HG03432 (cell line): ENCODE measurements around the gene ANTKMT.
"Not testable (repeated sequence)": the region's sequence is repeated elsewhere in the genome, so short reads cannot be mapped to it uniquely, and the experiment has no call there.

Experiments
- ATAC-seq: cut with Tn5 transposase; IDR thresholded peaks from one replicate; pipeline ENCODE4 v1.9.1; 2021; ENCODE audit warnings: mild to moderate bottlenecking, moderate library complexity; ENCODE audit not compliant: unreplicated experiment

The ANTKMT gene

DNA sequence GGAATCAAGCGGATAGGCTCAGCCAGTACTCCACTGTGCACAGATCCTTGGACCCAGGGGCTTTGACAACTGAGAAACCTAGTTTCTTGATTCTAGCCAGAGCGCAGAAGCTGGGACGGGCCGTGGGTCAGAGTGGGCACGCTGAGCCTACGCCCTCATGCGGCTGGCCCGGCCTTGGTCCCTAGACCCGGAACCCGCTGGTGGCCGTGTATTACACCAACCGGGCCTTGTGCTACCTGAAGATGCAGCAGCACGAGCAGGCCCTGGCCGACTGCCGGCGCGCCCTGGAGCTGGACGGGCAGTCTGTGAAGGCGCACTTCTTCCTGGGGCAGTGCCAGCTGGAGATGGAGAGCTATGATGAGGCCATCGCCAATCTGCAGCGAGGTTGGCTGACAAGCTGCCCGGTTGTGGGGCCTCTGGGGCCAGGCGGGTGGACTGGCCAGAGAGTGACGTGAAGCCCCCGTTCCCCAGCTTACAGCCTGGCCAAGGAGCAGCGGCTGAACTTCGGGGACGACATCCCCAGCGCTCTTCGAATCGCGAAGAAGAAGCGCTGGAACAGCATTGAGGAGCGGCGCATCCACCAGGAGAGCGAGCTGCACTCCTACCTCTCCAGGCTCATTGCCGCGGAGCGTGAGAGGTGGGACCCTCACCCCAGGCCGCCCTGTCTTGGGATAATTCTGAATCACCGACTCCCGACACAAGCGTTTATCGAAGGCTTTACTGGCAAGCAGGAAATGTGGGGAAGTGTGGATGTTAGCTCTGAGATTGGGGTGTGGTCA, 39.8 kb upstream of the ANTKMT start:
- ATAC-seq = no peak

DNA sequence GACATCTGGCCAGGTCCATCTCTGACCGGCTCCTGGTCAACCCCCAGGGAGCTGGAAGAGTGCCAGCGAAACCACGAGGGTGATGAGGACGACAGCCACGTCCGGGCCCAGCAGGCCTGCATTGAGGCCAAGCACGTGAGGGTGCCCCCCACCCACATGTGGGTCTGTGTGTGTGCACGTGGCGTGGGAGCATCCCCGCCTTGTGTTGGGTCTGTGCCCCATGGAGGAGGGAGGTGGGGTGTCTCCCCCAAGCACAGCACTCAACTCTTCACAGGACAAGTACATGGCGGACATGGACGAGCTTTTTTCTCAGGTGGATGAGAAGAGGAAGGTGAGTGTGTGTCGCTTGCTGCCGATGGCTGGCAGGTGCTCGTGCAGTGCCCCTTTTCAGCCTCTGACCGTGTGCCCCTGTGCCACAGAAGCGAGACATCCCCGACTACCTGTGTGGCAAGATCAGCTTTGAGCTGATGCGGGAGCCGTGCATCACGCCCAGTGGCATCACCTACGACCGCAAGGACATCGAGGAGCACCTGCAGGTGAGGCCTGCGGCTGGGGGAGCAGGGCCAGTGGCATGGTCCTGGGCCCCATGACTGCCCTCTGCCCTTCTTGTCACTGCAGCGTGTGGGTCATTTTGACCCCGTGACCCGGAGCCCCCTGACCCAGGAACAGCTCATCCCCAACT, 39.1 kb upstream of the ANTKMT start:
- no peak for ATAC-seq

DNA sequence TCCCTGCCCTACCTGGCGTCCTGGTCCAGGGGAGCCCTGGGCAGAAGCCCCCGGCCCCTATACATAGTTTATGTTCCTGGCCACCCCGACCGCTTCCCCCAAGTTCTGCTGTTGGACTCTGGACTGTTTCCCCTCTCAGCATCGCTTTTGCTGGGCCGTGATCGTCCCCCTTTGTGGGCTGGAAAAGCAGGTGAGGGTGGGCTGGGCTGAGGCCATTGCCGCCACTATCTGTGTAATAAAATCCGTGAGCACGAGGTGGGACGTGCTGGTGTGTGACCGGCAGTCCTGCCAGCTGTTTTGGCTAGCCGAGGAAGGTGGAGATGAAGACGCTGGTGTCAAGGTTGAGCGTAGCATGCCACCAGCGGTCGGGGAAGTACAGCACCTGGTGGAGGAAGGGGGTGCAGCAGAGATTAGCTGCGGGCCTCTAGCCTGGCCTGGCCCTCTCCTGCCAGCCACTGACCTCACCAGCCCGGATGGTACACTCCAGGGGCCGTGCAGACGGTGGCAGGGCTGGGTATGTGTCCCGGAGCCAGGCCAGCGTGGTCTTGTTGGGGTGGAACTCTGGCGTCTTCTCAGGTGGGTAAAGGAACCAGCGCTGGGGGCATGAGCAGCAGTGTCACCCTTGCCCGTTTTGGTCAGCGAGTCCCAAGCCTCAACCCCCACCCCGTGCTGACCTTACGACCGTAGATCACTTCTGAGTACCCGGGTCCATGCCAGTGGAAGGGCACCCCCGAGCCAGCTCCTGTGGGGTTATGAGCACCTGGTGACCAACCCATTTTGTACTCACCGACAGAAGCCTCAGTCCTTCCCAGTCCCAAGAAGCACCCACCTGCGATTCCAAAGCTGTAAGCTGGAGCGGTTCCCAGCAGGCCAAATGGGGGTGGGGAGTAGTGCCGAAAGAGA, 38.2 kb upstream of the ANTKMT start:
- no peak for ATAC-seq

- ATAC-seq = no peak
These were observed 37.4 kb upstream of the ANTKMT start for GRCh38 chr16:683396-684070.

GRCh38 chr16:684071-684794, 36.7 kb upstream of the ANTKMT start, which contains the start of gene JMJD8:
TSS of gene JMJD8 (minus strand) at chr16:684334. CDS start at chr16:684319, 15 bp downstream.
- peak; percentile 61 for ATAC-seq

DNA sequence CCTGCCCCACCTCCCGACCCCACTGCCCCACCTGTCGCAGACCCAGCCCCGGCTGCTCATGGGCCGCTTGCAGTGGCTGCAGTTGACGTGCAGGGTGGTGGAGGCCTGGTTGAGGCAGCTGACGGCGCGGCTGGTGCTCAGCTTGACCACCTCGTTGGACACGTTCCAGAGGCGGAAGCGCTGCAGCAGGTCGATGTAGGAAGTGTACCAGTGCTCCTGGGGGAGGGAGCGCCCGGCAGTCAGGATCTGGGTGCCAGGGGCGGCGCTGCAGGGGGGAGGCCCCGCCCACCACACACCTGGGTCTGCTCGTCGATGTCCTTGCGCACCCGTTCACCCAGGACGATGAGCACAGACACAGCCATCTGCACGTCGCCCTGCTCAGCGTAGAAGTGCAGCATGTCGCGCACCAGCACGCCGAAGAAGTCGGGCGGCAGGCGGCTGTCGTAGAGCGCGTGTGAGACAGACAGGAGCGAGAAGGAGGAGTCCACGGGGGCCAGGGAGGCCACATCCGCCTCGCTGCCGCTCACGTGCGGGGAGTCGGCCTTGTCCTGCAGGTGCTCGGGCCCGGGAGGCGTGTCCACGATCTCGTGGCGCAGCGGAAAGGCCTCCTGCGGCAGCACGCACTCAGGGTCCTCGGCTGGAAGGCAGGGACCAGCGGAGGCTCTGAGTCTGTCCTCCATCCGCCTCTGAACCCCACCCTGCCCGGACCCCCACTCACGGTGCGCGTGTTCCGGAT, 35.8 kb upstream of the ANTKMT start:
- no peak for ATAC-seq

GRCh38 chr16:685967-686366, 35.0 kb upstream of the ANTKMT start:
- no peak for ATAC-seq

DNA sequence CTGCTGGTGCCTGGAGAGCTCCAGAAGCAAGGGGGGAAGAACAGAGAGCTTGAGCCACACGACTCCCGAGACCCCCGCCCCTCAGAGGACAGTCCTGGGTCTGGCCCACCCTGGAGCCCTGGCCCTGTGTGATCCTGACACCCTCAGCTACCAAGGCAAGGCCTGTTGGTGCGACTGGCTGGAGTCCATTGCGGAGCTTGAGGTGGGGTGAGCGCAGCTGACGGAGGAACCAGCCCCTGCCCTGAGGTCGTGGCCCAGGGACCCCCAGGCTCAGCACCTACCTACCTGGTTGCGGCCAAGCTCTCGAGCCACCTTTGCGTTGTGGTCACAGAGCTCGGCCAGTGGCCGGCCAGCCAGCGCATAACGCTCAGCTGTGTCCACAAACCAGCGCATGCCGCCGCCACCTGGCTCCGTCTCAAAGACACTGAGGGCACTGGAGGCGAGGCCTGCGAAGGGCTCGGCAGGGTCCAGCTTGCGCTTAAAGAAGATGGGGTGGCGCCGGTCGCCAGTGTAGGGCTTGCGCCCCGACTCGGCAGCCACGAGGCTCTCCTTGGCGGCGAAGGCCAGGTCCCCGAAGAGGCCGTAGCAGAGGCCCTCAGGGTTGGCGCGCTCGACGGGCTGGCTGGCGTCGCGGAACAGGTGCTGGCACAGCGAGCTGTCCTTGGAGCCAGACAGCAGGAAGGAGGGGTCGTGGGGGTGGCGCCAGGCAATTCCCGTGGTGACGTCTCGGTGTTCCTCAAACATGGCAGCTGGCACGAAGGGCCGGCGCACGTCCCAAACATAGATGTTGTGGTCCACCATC, 34.3 kb upstream of the ANTKMT start:
- ATAC-seq = no peak

GRCh38 chr16:687499-687898, 33.4 kb upstream of the ANTKMT start:
- ATAC-seq = no peak

DNA sequence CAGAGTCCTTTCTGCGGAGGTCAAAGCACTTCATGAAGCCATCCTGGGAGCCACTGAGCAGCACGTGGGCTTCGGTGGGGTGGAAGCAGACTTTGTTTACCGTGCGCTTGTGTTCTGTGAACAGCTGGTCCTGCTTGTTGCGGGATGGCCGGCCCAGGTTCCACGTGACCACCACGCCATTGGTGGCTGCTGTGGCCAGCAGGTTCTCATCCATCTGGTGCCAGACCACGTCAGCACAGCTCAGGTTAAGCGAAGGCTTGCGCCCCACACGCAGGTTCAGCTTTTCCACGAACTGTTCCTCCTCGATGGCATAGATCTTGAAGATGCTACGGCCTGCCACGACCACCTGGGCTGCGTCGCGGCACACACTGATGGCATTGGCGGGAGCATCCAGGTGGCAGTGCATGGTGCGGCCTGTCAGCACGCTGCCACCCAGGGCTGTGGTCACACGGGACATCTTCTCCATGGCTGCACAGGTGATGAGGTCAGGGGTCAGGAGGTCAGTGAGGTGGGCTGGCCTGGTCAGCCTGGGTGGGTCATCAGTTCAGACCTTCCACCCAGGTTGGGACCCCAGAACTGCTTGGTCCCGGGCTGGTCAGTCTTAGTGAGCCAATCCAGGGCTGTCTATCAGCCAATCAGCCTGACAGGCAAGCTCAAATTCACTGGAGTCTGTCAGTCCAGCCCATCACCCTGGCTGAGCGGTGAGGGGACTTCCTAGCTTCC, 31.6 kb upstream of the ANTKMT start:
- ATAC-seq = no peak

DNA sequence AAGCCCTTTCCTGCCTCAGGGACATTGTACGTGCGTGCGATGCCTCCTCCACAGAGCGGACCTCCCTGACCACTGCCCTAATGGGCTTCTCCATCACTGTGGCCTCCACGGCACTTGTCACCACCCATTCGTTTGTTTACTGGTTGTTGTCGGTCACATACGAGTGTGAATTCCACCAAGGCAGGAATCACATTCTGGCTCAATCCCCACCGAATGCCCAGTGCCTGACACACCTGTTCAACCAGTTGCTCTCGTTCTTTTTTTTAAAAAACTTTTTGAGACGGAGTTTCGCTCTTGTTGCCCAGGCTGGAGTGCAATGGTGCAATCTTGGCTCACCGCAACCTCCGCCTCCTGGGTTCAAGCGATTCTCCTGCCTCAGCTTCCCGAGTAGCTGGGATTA, 29.7 kb upstream of the ANTKMT start:
- ATAC-seq = not testable (repeated sequence)

GRCh38 chr16:692356-693108, 28.4 kb upstream of the ANTKMT start:
- no peak for ATAC-seq

- no peak for ATAC-seq
These were observed 27.6 kb upstream of the ANTKMT start for GRCh38 chr16:693364-693763.

GRCh38 chr16:693766-694165, 27.2 kb upstream of the ANTKMT start:
- no peak for ATAC-seq

DNA sequence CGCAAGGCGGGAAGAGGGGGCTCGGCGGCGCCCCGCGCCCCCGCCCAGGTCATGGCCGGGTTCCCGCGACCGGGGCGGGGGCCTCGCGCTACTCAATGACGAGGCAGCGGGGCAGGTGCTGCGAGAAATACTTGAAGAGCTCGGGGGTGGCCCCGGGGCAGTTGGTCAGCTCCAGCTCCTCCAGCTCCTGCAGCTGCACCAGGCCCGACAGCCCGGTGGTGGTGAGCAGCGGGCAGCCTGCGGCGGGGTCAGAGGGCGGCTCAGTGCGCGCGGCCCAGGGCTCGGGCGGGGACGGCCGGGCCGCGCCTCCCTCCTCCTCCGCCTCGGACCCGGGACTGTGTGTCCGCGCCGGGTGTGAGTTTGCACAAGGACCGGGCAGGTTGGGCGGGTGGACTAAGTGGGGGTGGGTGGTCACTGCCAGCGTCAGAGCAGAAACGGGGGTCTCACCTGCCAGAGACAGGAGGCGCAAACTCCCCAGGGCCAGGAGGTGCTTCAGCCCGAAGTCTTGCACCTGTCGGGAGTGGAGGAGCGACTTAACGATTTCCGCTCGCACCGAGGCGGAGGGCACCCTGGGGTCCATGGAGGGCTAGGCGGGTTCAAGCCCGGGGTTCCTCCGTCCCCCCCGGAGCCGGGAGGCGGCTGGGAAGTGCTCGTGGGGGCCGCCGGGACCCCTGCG, 26.6 kb upstream of the ANTKMT start:
- ATAC-seq = no peak

DNA sequence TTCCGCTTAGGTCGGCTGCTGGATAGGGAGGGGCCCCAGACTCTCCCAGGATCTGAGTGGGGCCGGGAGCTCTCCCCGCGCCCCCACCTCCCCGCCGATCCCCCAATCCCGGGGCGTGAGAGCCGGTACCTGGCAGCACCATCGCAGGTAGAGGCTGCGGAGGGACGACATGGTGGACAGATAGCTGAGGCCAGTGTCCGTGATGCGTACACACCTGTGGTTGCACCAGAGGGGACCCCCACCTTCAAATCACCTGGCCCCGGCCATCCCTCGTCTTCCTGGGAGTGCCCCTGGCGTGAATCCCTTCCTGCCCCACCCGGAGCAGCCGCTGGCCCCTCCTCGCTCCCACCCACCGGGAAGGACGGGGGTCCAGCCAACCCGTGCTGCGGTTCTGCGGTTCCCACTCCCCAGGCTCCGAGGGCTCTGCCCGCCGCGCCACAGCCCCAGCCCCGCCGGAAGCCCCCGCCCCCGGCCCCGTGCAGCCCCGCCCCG, 26.0 kb upstream of the ANTKMT start:
- no peak for ATAC-seq
